HepG2 (cell line): ENCODE results near the gene CNTD1. TPM values are rescaled to one million over a fixed set of nuclear protein-coding genes. Genes with fewer than 3 reads are reported as not detected.

ENCODE experiments used
- AGO1 ChIP-seq: fragments of 200-400 bp; formaldehyde crosslinking; IDR thresholded peaks from 2 replicates; pipeline ENCODE4 v1.6.1; 2017; ENCODE audit warnings: mild to moderate bottlenecking, low read depth, low read length, moderate library complexity; ENCODE audit not compliant: poor library complexity, severe bottlenecking
- CREB3 ChIP-seq: sonication (generic); formaldehyde crosslinking; IDR thresholded peaks from 2 replicates; pipeline ENCODE4 v1.5.0; 2020; ENCODE audit warnings: missing genetic modification reagents
- CREM ChIP-seq, 2 experiments: sonication (generic) in 1 of 2; formaldehyde crosslinking in 1 of 2; IDR thresholded peaks; 2 replicates each; pipeline versions ENCODE4 v1.4.0 to v1.6.1; 2016 to 2020; ENCODE audit warnings: antibody characterized with exemption in 1 of 2, mild to moderate bottlenecking in 1 of 2, missing genetic modification reagents in 1 of 2
- HMGXB4 ChIP-seq, 2 experiments: sonication (generic) in 1 of 2; formaldehyde crosslinking in 1 of 2; IDR thresholded peaks; 2 replicates each; pipeline versions ENCODE4 v1.4.0 to v1.6.1; 2018 to 2020; ENCODE audit warnings: missing genetic modification reagents in 2 of 2, borderline replicate concordance in 1 of 2, low read depth in 1 of 2, mild to moderate bottlenecking in 1 of 2, missing biosample characterization in 1 of 2
- NAIF1 ChIP-seq: sonication (generic); formaldehyde crosslinking; IDR thresholded peaks from 2 replicates; pipeline ENCODE4 v1.5.0; 2020; ENCODE audit warnings: mild to moderate bottlenecking, missing genetic modification reagents, borderline replicate concordance
- NFYC ChIP-seq: IDR thresholded peaks from 2 replicates; pipeline ENCODE4 v1.6.1; 2016; ENCODE audit warnings: missing genetic modification reagents, missing compliant biosample characterization
- PHF21A ChIP-seq: sonication (generic); formaldehyde crosslinking; IDR thresholded peaks from 2 replicates; pipeline ENCODE4 v1.5.0; 2020; ENCODE audit warnings: mild to moderate bottlenecking, missing genetic modification reagents
- PITX1 ChIP-seq: sonication (generic); formaldehyde crosslinking; IDR thresholded peaks from 2 replicates; pipeline ENCODE4 v1.5.1; 2020; ENCODE audit warnings: mild to moderate bottlenecking, missing genetic modification reagents
- REPIN1 ChIP-seq: sonication (generic); formaldehyde crosslinking; IDR thresholded peaks from 2 replicates; pipeline ENCODE4 v1.8.0; 2022; ENCODE audit warnings: missing genetic modification reagents, low read depth, mild to moderate bottlenecking, borderline replicate concordance
- RERE ChIP-seq: IDR thresholded peaks from 2 replicates; pipeline ENCODE4 v1.6.1; 2016; ENCODE audit warnings: low read depth, missing genetic modification reagents, missing compliant biosample characterization
- SAFB2 ChIP-seq: sonication (generic); formaldehyde crosslinking; IDR thresholded peaks from 2 replicates; pipeline ENCODE4 v1.5.1; 2020; ENCODE audit warnings: missing genetic modification reagents, low read depth, mild to moderate bottlenecking, borderline replicate concordance
- STAT5B ChIP-seq: sonication (generic); formaldehyde crosslinking; IDR thresholded peaks from 2 replicates; pipeline ENCODE4 v1.4.0; 2020; ENCODE audit warnings: missing genetic modification reagents
- ZNF101 ChIP-seq: sonication (generic); formaldehyde crosslinking; IDR thresholded peaks from 2 replicates; pipeline ENCODE4 v1.4.0; 2020; ENCODE audit warnings: mild to moderate bottlenecking, low read depth, missing genetic modification reagents, borderline replicate concordance
- ZNF343 ChIP-seq: sonication (generic); formaldehyde crosslinking; IDR thresholded peaks from 2 replicates; pipeline ENCODE4 v1.4.0; 2020; ENCODE audit warnings: mild to moderate bottlenecking, missing genetic modification reagents
- ZNF44 ChIP-seq: sonication (generic); formaldehyde crosslinking; IDR thresholded peaks from 2 replicates; pipeline ENCODE4 v1.5.1; 2020; ENCODE audit warnings: mild to moderate bottlenecking, missing genetic modification reagents
- ZNF468 ChIP-seq: sonication (generic); formaldehyde crosslinking; IDR thresholded peaks from 2 replicates; pipeline ENCODE4 v1.8.0; 2022; ENCODE audit warnings: mild to moderate bottlenecking, moderate library complexity, missing genetic modification reagents
- ZNF703 ChIP-seq: sonication (generic); formaldehyde crosslinking; IDR thresholded peaks from 2 replicates; pipeline ENCODE4 v1.5.1; 2020; ENCODE audit warnings: missing genetic modification reagents, mild to moderate bottlenecking, moderate library complexity, borderline replicate concordance
- ZSCAN21 ChIP-seq: sonication (generic); formaldehyde crosslinking; IDR thresholded peaks from 2 replicates; pipeline ENCODE4 v1.8.0; 2022; ENCODE audit warnings: mild to moderate bottlenecking, missing genetic modification reagents, moderate library complexity, borderline replicate concordance
- polyA plus RNA-seq, 8 experiments: library from polyadenylated mRNA; depleted of rRNA in 3 of 8; stranded (reverse) in 7 of 8; unstranded in 1 of 8; fragments of >200 nt; fragmentation: Illumina TruSeq in 4 of 8; extraction: Trizol in 4 of 8; gene quantifications; 2 replicates each; pipeline versions ENCODE4 v1.2.1 to v1.2.3, GENCODE V29; 2011 to 2016; ENCODE audit warnings: low read depth in 4 of 8, missing spikeins in 1 of 8, mixed read lengths in 1 of 8; ENCODE audit not compliant: insufficient read depth in 1 of 8
- total RNA-seq, 5 experiments: library from RNA; depleted of rRNA; stranded (reverse); fragments of >200 nt; fragmentation: Illumina TruSeq; extraction: Trizol; gene quantifications; 2 replicates each; pipeline ENCODE4 v1.2.3, GENCODE V29; 2016; ENCODE audit warnings: low read depth in 1 of 5
- TF ChIP-seq, protein P1 (sequence below): sonication (generic); formaldehyde crosslinking; IDR thresholded peaks from 2 replicates; pipeline ENCODE4 v1.5.0; 2020; ENCODE audit warnings: missing genetic modification reagents, mild to moderate bottlenecking, borderline replicate concordance

The CNTD1 gene
- total and polyA plus RNA-seq, 2 of the 13 experiments (the other 11 are each of a cell fraction or from before 2014, with no cell fraction given) = 0.11 to 0.15 TPM

- no peak for TF ChIP-seq CREB3
- no peak; the same call in 1 of the 2 replicates for TF ChIP-seq ZNF703 (CRISPR knock-in tag)
- TF ChIP-seq REPIN1 (CRISPR knock-in tag) = no peak
- TF ChIP-seq STAT5B (CRISPR knock-in tag) = no peak
- TF ChIP-seq, protein P1, sequence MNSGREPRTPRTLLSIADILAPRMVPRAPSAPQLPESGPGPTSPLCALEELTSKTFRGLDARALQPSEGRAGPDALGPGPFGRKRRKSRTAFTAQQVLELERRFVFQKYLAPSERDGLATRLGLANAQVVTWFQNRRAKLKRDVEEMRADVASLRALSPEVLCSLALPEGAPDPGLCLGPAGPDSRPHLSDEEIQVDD (CRISPR knock-in tag) = no peak
- TF ChIP-seq RERE = no peak
- no peak for TF ChIP-seq ZNF101 (CRISPR knock-in tag)
- peak; percentile 42; the same call in 1 of the 2 replicates for TF ChIP-seq SAFB2 (CRISPR knock-in tag)
- no peak for TF ChIP-seq NAIF1 (CRISPR knock-in tag)
- TF ChIP-seq ZNF468 (CRISPR knock-in tag) = no peak
- peak; percentile 87 for TF ChIP-seq PITX1 (CRISPR knock-in tag)
- peak; percentile 63; the same call in 1 of the 2 replicates for TF ChIP-seq ZNF343 (CRISPR knock-in tag)
- peak; percentile 14; the same call in 1 of the 2 replicates for TF ChIP-seq NFYC
- peak in 1 of 2 experiments; percentile 52; a peak in 2 of 4 replicates for TF ChIP-seq HMGXB4 (CRISPR knock-in tag; IDR thresholded peaks at IDR 0.05; ENCODE audit: borderline replicate concordance in 1 of 2, low read depth in 1 of 2)
- no peak; the same call in 1 of the 2 replicates for TF ChIP-seq CREM (IDR thresholded peaks at IDR 0.05)
- TF ChIP-seq CREM (CRISPR knock-in tag; IDR thresholded peaks at IDR 0.05) = no peak
- 0 out of 2 replicates have a peak, but pooled peaks have one; percentile 40 for TF ChIP-seq ZSCAN21 (CRISPR knock-in tag)
- TF ChIP-seq AGO1 = no peak
- TF ChIP-seq ZNF44 (CRISPR knock-in tag) = no peak
- TF ChIP-seq PHF21A = peak; percentile 97
Observed at GRCh38 chr17:42853968-42854790, 55.5 kb downstream of the CNTD1 start (continued).
